Muscle of back (tissue), 11 donors: ENCODE measurements around the gene ANHX. TPM values are rescaled to one million over a fixed set of nuclear protein-coding genes. Genes with fewer than 3 reads are reported as not detected.

ENCODE experiments used
- DNase-seq, 3 donors: peaks; one replicate each; pipeline versions ENCODE4 v3.0.0 to v3.0.0-alpha.2; 2013
- polyA plus RNA-seq, 10 donors: library from polyadenylated mRNA; unstranded; fragments of 120-200 nt; gene quantifications; one replicate each; pipeline ENCODE4 v1.2.1, GENCODE V29; 2013; ENCODE audit not compliant: insufficient read length in 10 of 10

Gene ANHX
- polyA plus RNA-seq, 10 donors: 0.27 to 0.67 TPM; not detected in 8

DNA sequence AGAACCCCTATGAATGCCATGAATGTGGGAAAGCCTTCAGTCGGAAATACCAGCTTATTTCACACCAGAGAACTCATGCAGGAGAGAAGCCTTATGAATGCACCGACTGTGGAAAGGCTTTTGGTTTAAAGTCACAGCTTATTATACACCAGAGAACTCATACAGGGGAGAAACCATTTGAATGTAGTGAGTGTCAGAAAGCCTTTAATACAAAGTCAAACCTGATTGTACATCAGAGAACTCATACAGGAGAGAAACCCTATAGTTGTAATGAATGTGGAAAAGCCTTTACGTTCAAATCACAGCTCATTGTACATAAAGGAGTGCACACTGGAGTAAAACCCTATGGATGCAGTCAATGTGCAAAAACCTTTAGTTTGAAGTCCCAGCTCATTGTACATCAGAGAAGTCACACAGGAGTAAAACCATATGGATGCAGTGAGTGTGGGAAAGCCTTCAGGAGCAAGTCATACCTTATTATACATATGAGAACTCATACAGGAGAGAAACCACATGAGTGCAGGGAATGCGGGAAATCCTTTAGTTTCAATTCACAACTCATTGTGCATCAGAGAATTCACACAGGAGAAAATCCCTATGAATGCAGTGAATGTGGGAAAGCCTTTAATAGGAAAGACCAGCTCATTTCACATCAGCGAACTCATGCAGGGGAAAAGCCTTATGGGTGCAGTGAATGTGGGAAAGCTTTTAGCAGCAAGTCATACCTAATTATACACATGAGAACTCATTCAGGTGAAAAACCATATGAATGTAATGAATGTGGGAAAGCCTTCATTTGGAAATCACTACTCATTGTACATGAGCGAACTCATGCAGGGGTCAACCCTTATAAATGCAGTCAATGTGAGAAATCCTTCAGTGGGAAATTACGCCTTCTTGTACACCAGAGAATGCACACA is 32.1 kb downstream of the ANHX start:
- DNase-seq: no peak

DNA sequence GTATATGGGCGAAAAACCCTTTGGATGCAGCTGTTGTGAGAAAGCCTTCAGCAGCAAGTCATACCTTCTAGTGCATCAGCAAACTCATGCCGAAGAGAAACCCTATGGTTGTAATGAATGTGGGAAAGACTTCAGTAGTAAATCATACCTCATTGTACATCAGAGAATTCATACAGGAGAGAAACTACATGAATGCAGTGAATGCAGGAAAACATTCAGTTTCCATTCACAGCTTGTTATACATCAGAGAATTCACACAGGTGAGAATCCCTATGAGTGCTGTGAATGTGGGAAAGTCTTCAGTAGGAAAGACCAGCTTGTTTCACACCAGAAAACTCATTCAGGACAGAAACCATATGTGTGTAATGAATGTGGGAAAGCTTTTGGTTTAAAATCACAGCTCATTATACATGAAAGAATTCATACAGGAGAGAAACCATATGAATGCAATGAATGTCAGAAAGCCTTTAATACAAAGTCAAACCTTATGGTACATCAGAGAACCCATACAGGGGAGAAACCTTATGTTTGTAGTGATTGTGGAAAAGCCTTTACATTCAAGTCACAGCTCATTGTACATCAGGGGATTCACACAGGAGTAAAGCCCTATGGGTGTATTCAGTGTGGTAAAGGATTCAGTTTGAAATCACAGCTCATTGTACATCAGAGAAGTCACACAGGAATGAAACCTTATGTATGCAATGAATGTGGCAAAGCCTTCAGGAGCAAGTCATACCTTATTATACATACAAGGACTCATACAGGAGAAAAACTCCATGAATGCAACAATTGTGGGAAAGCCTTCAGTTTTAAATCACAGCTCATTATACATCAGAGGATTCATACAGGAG is 33.0 kb downstream of the ANHX start:
- no peak for DNase-seq

DNA sequence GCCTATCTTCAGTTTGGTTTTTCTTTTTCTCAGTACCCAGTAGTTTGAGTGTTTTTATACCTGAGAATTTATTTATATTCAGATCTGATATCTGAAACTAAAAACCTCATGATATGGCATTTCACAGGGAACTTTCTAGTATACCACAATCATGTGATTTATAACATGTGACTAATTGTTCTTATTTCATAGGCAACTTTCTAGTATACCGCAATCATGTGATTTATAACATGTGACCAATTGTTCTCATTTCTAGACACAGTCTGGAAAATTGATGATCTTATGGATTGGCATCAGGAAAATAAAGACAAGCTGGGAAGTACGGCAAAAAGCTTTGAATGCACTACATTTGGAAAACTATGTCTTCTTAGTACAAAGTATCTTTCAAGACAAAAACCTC is 33.8 kb downstream of the ANHX start:
- no peak for DNase-seq

DNA sequence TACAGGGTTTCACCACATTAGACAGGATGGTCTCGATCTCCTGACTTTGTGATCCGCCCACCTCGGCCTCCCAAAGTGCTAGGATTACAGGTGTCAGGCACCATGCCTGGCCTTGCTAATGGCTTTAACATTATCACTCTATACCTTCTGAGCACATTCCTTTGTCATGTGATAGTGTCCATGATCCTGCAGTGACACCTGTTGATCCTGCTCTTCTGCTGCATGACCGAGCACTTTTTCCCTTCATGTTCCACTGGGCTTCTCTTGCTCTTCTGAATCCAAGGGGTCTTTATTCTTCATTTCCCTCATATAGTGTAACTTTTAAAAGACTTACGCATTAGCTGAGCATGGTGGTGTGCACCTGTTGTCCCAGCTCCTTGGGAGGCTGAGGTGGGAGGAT is 42.8 kb downstream of the ANHX start:
- no peak for DNase-seq

DNA sequence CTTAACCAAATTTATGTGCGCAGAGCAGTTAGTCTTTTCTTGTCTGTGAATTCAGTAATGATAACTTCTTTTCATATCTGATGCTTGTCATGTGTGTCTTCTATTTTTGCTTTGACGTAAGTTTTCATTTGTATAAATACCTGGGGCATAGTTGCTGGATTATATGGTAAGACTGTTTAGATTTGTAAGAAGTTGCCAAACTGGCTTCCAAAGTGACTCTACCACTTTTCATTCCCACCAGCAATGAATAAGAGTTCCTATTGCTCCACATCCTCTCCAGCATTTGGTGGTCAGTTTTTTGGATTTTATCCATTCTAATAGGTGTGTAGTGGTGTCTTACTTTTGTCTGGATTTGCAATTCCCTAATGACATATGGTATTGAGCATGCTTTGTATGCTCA is 45.5 kb downstream of the ANHX start:
- no peak for DNase-seq

DNA sequence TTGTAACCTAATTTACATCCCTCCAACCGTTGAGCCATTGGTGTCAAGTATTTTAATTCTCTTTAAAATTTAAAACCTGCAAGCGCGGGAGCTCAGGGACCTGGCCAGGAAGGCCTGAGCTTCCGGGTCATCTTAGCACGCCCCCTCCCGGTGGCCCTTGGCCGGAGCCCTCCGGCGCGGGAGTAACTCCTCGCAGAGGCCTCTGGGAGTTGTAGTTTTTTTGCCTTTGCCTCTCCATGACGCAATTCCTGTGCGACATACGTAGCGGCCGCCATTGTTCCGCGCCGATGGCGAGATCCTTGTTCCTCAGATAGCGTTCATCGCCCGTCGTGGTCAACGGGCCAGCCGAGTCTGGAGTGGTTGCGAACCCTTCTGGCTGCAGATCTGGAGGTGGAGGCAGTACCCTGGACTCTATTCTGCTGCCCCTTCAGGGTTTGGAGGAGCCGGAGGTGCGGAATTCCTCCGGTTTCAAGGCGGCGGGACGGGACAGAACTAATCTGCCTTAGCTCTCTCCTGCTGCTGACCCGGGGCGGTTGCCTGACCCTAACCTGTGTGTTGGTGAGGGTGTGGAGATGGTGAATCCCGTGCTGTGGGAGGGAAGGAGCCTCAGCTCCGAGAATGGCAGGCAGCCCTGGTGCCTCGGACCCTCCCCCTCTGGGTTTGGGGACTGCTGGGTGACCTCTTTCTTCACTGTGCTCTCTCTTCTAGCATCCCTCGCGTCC is 54.3 kb downstream of the ANHX start, which contains the start of gene ZNF268:
TSS of gene ZNF268 (plus strand) at position 258 of the 722 bp plus-strand sequence. CDS start 503 bp downstream, outside the sequence.
- peak; percentile 90 to 95 (median 94) for DNase-seq

DNA sequence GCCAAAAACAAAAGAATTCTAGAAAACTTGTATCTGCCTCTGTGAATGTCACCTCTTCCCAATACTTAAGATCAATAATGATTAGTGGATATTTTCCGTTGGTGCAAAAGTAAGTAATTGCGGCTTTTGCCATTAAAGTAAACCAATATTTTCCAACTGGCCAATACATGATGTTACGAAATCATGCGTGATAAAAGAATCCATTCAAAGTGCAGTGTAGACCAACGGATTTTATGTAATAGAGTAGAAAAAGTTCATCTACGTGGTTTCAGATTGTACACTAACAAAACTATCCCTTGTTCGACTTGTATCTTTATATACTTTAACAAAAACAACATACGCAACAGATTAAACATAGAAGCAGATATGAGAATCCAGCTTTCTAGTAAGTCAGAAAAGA is 55.0 kb downstream of the ANHX start:
- no peak for DNase-seq

DNA sequence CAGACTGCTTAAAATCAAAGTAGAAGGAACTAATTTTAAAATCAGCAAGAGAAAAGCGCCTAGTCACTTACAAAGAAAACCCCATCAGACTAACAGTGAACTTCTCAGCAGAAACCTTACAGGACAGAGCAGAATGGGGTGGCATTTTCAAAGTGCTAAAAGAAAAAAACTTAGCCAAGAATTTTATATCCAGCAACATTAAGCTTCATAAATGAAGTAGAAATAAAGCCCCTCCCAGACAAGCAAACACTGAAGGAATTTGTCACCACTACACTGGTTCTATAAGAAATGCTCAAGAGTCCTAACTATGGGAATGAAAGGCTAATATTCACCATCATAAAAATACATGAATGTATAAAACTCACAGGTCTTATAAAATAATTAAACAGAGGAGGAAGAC is 60.8 kb downstream of the ANHX start:
- DNase-seq: no peak

DNA sequence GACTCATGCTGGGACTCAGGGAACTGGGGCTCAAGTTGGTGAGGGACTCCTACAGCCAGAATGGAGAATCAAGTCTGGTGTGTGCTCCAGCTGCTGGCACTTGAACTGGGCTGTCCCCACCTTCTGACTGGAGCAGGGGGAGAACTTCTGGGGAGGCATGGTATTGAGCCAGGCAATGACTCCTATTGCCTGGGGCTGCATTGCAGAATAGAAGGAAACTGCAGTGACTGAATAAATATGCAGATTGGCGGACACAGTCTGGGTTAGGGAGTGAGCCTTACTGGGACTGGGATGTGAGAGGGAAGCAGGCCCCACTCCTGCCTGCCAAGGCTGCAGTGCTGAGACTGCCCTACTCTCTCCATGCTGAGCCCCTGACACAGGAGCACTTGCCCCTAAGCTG is 63.2 kb downstream of the ANHX start:
- DNase-seq: no peak

Other genes with a start within 250 kb of the ANHX start
- 10 to 100 TPM in 3 of 10 donors, 1 to 10 TPM in 7; 6.8 to 11.3 (median 7.8) TPM for gene ZNF26, start 249.5 kb downstream of the ANHX start, polyA plus RNA-seq
- 10 to 100 TPM; 22.8 to 40.7 (median 31.6) TPM for gene ZNF84, start 198.4 kb downstream of the ANHX start, polyA plus RNA-seq
- gene ZNF140, start 155.0 kb downstream of the ANHX start, polyA plus RNA-seq: 10 to 100 TPM; 13.9 to 22.0 (median 17.4) TPM
- gene ZNF891, start 105.6 kb downstream of the ANHX start, polyA plus RNA-seq: 1 to 10 TPM; 1.0 to 3.4 (median 1.8) TPM
- gene ZNF10, start 105.2 kb downstream of the ANHX start, polyA plus RNA-seq: 1 to 10 TPM; 3.7 to 8.4 (median 6.8) TPM
- gene ZNF268, start 54.4 kb downstream of the ANHX start, polyA plus RNA-seq: 10 to 100 TPM in 7 of 10 donors, 1 to 10 TPM in 3; 8.2 to 12.2 (median 10.2) TPM